Measurements from ENCODE around the gene RBPJ.

The RBPJ gene

DNA sequence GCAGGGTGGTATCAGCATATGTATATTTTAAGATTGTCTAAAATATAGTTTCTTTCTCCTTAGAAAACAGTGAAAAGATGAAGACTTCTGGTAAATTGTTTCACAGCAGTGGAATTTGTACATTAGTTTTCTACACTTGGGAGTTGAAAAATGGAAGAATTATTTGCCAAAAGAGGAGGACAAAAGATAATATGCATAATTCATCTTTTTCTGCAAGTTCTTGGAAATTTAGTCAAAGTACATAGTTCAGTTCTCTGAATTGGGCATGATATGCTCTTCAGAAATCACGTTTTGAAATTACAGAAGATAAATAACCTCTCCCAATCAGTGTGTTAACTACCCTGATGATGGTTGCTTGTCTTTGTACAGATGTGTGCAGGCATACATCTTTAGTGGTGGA is 47.0 kb downstream of the RBPJ start:
- no peak overlapping the region; the same call in 1 of the 2 replicates for H3K9ac ChIP-seq (ENCODE audit: low read depth, low read length)
- peaks cover 7% of the 10 kb centered on the region; the same call in 1 of the 2 replicates for H3K36me3 ChIP-seq (ENCODE audit: insufficient read depth, low read depth, low read length)
- peaks cover 38% of the 10 kb centered on the region for H3K4me1 ChIP-seq (ENCODE audit: insufficient read depth, low read length)
- H3K27me3 ChIP-seq (ENCODE audit: insufficient read depth, low read length), result no peaks in the 10 kb centered on the region
- no peak overlapping the region for H3K4me3 ChIP-seq (ENCODE audit: low read length)
- H3K27ac ChIP-seq (ENCODE audit: low read length), result no peak overlapping the region
- H3K9me3 ChIP-seq (ENCODE audit: insufficient read depth, low read depth, low read length), result no peaks in the 10 kb centered on the region

DNA sequence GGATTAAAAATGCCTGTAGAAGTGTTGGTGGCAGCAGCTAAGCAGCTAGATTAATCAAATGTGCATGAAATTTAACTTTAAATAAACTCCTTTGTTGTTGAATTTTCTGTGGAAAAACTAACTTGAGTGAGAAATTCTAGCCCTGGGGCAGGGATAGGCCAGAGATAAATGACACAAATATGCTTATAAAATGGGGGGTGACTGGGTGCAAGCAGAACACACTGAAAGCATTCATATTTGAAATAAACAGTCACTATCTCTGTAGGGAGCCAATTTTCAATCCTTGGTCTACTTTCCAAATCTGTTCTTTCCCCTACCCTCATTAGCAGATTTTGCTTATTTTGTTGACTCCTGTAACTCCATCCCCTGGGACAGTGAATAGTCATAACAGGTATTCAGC is 47.9 kb downstream of the RBPJ start:
- Histone ChIP-seq H3K9ac (ENCODE audit: low read depth, low read length) (no peak overlapping the region; the same call in 1 of the 2 replicates), H3K27me3 (ENCODE audit: insufficient read depth, low read length) (no peaks in the 10 kb centered on the region), H3K9me3 (ENCODE audit: insufficient read depth, low read depth, low read length) (no peaks in the 10 kb centered on the region), H3K4me3 (ENCODE audit: low read length) (no peak overlapping the region), H3K36me3 (ENCODE audit: insufficient read depth, low read depth, low read length) (peaks cover 7% of the 10 kb centered on the region; the same call in 1 of the 2 replicates), H3K27ac (ENCODE audit: low read length) (peak overlapping the region; percentile 17), H3K4me1 (ENCODE audit: insufficient read depth, low read length) (peaks cover 39% of the 10 kb centered on the region)

DNA sequence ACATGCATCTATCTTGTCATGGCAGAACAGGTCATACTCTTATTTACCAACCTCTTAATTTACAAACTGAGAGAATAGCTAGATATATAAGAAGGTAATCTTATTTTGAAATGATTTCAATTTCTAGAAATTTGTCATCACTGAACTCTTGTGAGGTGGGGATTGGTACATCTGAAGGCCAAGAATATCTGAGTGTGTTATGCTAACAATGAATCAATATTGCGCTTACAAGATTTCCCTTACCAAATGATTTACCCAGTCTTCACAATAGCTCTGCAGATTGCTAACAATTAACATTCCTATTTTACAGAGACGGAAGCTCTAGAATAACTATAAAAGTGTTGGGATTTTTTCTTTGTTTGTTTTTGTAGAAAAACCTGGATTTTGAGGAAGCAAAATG is 48.3 kb downstream of the RBPJ start:
- peak overlapping the region; percentile 17 for H3K27ac ChIP-seq (ENCODE audit: low read length)
- peaks cover 7% of the 10 kb centered on the region; the same call in 1 of the 2 replicates for H3K36me3 ChIP-seq (ENCODE audit: insufficient read depth, low read depth, low read length)
- H3K4me3 ChIP-seq (ENCODE audit: low read length), result no peak overlapping the region
- no peaks in the 10 kb centered on the region for H3K27me3 ChIP-seq (ENCODE audit: insufficient read depth, low read length)
- no peaks in the 10 kb centered on the region for H3K9me3 ChIP-seq (ENCODE audit: insufficient read depth, low read depth, low read length)
- peaks cover 39% of the 10 kb centered on the region for H3K4me1 ChIP-seq (ENCODE audit: insufficient read depth, low read length)
- H3K9ac ChIP-seq (ENCODE audit: low read depth, low read length), result no peak overlapping the region; the same call in 1 of the 2 replicates

DNA sequence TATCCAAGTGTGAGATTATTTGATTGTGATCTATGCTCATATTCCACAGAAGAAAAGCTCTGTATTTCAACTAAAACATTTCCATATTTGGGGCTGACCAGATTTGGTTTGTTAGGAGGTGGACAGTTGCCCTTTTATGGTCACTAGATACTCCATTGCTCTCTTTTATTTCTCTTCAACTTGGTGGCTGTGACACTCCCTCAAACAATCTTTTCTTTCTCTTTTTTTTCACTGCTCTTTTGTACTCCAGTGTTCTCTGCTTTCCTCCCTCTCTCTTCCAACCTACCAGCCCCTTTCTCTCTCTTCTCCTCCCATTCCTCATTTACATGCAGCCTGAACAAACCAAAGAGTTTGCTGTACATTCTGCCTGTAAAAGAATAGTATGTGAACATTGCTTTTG is 48.8 kb downstream of the RBPJ start:
- Histone ChIP-seq H3K4me3 (ENCODE audit: low read length) (no peak overlapping the region), H3K27me3 (ENCODE audit: insufficient read depth, low read length) (no peaks in the 10 kb centered on the region), H3K36me3 (ENCODE audit: insufficient read depth, low read depth, low read length) (peaks cover 7% of the 10 kb centered on the region; the same call in 1 of the 2 replicates), H3K4me1 (ENCODE audit: insufficient read depth, low read length) (peaks cover 39% of the 10 kb centered on the region), H3K9me3 (ENCODE audit: insufficient read depth, low read depth, low read length) (no peaks in the 10 kb centered on the region), H3K9ac (ENCODE audit: low read depth, low read length) (no peak overlapping the region; the same call in 1 of the 2 replicates), H3K27ac (ENCODE audit: low read length) (no peak overlapping the region)

DNA sequence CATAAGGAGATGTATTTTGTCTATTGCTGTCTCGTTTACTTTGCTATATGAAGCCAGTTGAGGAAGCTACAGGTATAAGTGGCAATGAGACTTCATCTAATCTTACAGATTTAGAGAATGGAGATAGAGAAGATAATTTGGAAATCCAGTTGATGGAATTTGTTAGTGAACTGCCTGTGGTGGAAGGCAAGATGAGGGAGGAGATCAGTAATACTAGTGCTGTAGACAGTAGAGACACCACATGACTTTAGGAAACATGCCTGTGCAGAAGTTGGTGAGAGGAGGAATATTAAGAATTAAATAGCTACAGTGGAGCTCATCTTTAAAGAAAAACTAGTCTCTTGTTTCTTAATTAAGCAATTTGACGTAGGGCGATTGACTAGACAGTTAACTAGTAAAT is 51.3 kb downstream of the RBPJ start:
- no peaks in the 10 kb centered on the region for H3K9me3 ChIP-seq (ENCODE audit: insufficient read depth, low read depth, low read length)
- H3K36me3 ChIP-seq (ENCODE audit: insufficient read depth, low read depth, low read length), result peaks cover 7% of the 10 kb centered on the region; the same call in 1 of the 2 replicates
- H3K9ac ChIP-seq (ENCODE audit: low read depth, low read length), result no peak overlapping the region
- no peaks in the 10 kb centered on the region for H3K27me3 ChIP-seq (ENCODE audit: insufficient read depth, low read length)
- H3K4me1 ChIP-seq (ENCODE audit: insufficient read depth, low read length), result peaks cover 39% of the 10 kb centered on the region
- no peak overlapping the region for H3K4me3 ChIP-seq (ENCODE audit: low read length)
- H3K27ac ChIP-seq (ENCODE audit: low read length), result no peak overlapping the region

DNA sequence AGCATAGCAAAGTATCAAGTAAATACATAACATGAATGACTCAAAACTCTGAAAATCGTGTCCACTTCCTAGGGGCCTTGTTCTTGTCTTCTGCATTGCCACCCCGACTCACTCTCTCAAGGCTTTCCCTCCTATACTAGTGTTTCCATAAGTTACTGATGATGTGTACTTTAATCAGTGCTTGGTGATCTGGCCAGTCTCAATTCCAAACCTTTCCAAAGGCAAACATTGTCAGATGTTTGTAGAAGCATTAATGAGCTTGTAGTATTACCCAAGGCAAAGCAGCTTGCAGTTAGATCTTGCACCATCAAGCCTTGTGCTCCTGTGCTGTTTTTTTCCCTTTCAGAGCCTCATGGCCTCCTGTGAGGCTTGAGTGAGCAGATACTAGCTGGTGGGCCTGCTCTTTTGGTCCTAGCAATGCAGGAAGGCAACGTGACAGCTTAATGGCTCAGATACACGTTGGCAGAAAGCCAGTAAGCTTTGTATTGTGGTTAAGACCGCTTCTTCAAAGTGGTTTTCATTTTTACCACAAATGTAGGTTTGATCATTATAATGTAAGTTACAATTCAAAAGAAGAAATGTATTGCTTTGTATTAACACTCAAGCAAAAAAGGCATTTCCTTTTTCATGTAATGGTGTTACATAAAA is 51.8 kb downstream of the RBPJ start:
- Histone ChIP-seq H3K36me3 (ENCODE audit: insufficient read depth, low read depth, low read length) (peaks cover 6% of the 10 kb centered on the region; the same call in 1 of the 2 replicates), H3K27ac (ENCODE audit: low read length) (no peak overlapping the region), H3K27me3 (ENCODE audit: insufficient read depth, low read length) (no peaks in the 10 kb centered on the region), H3K4me1 (ENCODE audit: insufficient read depth, low read length) (peaks cover 39% of the 10 kb centered on the region), H3K4me3 (ENCODE audit: low read length) (no peak overlapping the region), H3K9me3 (ENCODE audit: insufficient read depth, low read depth, low read length) (no peaks in the 10 kb centered on the region), H3K9ac (ENCODE audit: low read depth, low read length) (no peak overlapping the region)

DNA sequence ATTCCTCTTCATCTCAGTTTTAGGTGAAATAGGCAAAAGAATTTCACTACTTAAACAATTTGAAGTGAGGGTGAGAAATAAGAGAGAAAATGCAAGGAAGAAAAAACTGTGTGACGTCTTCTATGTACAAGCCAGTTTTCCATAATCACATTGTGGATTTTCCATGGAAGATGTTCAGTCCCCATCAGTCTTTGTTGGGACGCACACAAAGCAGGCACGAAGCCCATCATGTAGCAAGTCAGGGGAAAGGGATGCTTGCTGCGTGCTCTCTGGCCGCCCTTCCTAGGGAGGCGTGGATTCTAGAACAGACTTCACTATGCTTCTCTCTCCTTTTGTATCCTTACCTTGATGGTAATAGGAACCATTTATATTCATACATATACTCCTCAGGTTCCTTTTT is 54.7 kb downstream of the RBPJ start:
- Histone ChIP-seq H3K9ac (ENCODE audit: low read depth, low read length) (no peak overlapping the region), H3K4me3 (ENCODE audit: low read length) (no peak overlapping the region), H3K4me1 (ENCODE audit: insufficient read depth, low read length) (peaks cover 17% of the 10 kb centered on the region), H3K36me3 (ENCODE audit: insufficient read depth, low read depth, low read length) (no peaks in the 10 kb centered on the region), H3K9me3 (ENCODE audit: insufficient read depth, low read depth, low read length) (no peaks in the 10 kb centered on the region), H3K27ac (ENCODE audit: low read length) (no peak overlapping the region), H3K27me3 (ENCODE audit: insufficient read depth, low read length) (no peaks in the 10 kb centered on the region)

DNA sequence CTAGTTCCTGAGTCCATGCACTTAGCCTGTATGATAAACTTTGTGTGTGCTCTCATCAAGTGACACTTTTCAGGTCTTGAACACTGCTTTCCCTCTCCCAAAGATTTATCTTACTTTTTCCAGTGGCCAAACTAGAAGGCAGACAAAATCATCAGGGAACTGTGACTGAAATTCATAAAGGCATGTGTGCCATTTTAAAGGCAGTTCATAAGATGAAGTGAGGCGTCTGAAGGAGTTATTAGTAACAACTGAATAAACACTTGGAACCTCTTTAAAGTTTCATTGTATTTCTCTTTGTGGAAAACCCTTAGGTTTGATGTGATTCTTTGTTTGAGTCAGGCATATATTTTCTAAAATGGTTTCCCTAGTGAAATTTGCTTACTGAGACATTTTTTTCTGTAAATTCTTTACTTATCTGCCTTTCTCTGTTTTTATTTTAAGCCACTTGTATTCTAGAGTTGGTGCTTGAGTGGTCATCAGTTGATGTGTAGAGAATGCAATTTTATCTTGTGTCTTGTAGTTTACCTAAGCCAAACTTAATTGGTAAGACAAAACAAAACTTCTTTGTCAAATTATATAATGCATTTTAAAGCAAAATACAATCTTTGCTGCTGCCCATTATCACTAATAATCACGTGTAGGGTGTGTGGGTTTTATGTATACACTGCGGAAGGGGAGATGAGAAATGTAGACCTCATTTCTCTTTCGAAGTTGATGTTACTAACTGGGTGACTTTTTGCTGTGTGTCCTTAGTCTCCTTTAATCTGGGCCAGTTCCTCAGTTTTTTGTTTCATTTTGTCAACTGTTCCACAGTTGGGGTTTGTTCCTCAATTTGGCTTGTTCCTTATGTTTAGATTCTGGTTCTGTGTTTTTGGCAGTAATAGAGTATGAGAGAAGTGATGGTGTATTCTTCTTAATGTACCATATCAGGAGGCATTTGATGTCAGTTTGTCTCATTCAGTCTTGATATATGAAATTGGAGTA is 56.8 kb downstream of the RBPJ start:
- no peaks in the 10 kb centered on the region for H3K27me3 ChIP-seq (ENCODE audit: insufficient read depth, low read length)
- no peaks in the 10 kb centered on the region for H3K36me3 ChIP-seq (ENCODE audit: insufficient read depth, low read depth, low read length)
- H3K4me3 ChIP-seq (ENCODE audit: low read length), result no peak overlapping the region
- H3K9me3 ChIP-seq (ENCODE audit: insufficient read depth, low read depth, low read length), result no peaks in the 10 kb centered on the region
- H3K9ac ChIP-seq (ENCODE audit: low read depth, low read length), result no peak overlapping the region; the same call in 1 of the 2 replicates
- peaks cover 9% of the 10 kb centered on the region for H3K4me1 ChIP-seq (ENCODE audit: insufficient read depth, low read length)
- H3K27ac ChIP-seq (ENCODE audit: low read length), result no peak overlapping the region

DNA sequence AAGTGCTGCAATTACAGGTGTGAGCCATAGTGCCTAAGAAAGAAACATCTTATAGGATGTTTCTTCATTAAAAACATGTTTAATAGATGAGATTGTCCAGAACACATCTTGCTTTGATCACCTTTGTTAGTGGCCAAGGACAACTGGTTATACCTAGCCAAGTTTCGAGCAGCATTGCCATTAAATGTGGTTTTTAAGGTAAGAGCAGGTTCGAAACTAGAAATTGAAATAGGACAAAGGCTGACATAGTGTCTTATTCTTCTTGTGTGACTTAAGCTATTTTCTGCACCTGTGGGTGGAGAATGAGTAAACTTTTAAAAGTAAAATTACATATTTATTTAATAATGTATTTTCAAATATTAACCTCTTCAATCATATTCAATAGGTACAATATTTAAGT is 59.0 kb downstream of the RBPJ start:
- Histone ChIP-seq H3K4me1 (ENCODE audit: insufficient read depth, low read length) (peaks cover 6% of the 10 kb centered on the region), H3K27me3 (ENCODE audit: insufficient read depth, low read length) (no peaks in the 10 kb centered on the region), H3K36me3 (ENCODE audit: insufficient read depth, low read depth, low read length) (no peaks in the 10 kb centered on the region), H3K9ac (ENCODE audit: low read depth, low read length) (no peak overlapping the region), H3K9me3 (ENCODE audit: insufficient read depth, low read depth, low read length) (no peaks in the 10 kb centered on the region), H3K4me3 (ENCODE audit: low read length) (no peak overlapping the region), H3K27ac (ENCODE audit: low read length) (no peak overlapping the region)

DNA sequence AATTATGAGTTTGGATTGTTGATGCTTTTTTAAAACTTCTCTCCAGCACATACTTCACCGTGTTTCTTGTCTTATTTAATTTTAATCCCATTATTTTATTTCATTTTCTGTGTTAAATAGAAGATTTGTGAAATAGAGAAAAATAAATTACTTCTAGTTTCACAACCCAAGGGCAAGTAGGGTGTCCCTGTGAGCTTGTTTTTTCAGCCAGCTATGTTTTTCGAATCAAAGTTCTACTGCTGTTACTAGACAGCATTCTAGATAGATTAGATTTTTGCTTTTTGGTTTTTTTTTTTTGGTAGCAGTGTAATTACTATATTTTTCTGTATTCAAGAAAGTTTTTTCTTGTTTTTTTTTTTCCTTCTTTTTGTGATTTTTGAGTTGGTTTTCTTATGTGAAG is 59.9 kb downstream of the RBPJ start:
- Histone ChIP-seq H3K27me3 (ENCODE audit: insufficient read depth, low read length) (no peaks in the 10 kb centered on the region), H3K4me3 (ENCODE audit: low read length) (no peak overlapping the region), H3K4me1 (ENCODE audit: insufficient read depth, low read length) (peaks cover 6% of the 10 kb centered on the region), H3K36me3 (ENCODE audit: insufficient read depth, low read depth, low read length) (peaks cover under 1% of the 10 kb centered on the region; the same call in 1 of the 2 replicates), H3K27ac (ENCODE audit: low read length) (no peak overlapping the region), H3K9me3 (ENCODE audit: insufficient read depth, low read depth, low read length) (no peaks in the 10 kb centered on the region), H3K9ac (ENCODE audit: low read depth, low read length) (no peak overlapping the region)

DNA sequence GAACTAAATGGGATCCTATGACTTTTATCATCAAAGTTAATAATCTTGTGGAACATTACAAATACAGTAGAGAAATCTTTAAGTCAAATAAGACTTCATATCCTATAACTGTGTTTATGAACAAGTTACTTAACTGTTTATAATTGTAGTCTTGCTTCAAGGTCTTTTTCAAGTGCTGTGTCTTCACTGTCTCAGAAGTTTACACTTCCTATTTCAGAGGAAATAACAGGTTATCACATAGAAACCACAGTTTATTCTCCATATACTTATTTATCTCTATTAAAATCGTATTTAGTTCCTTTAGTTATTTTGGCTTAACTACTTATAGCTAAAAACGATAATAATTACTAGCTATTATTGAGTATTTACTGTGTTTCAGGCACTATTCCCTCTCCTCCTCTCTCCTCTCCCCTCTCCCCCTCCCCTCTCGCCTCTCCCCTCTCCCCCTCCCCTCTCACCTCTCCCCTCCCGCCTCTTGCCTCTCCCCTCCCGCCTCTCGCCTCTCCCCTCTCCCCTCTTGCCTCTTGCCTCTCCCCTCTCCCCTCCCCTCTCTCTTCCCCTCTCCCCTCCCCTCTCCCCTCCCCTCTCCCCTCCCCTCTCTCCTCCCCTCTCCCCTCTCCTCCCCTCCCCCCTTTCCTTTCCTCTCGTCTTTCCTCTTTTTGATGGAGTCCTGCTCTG is 63.7 kb downstream of the RBPJ start:
- Histone ChIP-seq H3K4me3 (ENCODE audit: low read length) (no peak overlapping the region), H3K27ac (ENCODE audit: low read length) (no peak overlapping the region), H3K4me1 (ENCODE audit: insufficient read depth, low read length) (no peaks in the 10 kb centered on the region), H3K9me3 (ENCODE audit: insufficient read depth, low read depth, low read length) (no peaks in the 10 kb centered on the region), H3K36me3 (ENCODE audit: insufficient read depth, low read depth, low read length) (peaks cover 36% of the 10 kb centered on the region), H3K27me3 (ENCODE audit: insufficient read depth, low read length) (no peaks in the 10 kb centered on the region), H3K9ac (ENCODE audit: low read depth, low read length) (no peak overlapping the region)
